Stimulated activated CD4-positive, alpha-beta T cell treated with anti-CD3 and anti-CD28 coated beads, Interleukin-15, amount 100 ng/mL, for 1 hour (primary cell): Measurements from ENCODE around the gene ZBTB47.

ENCODE experiments used
- DNase-seq, 2 donors: peaks; one replicate each; pipeline ENCODE4 v3.0.0-alpha.2; 2020; ENCODE audit warnings: low read depth in 1 of 2, low spot score in 1 of 2

The ZBTB47 gene

GRCh38 chr3:42652611-42653302 is 740 bp upstream of the ZBTB47 start:
- DNase-seq: no peak

DNA sequence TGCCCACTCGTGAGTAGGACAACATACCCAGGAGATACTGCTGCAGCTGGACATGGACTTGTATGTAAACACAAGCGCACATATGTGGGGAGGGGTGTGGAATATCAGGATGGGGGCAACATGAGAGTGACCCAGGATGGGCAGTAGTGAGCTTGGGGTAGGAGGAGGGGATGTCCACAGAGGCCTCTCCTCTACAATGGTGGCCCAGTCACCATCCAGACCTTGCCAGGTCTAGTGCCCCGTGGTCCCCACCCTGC is 266 bp upstream of the ZBTB47 start:
- DNase-seq: no peak

GRCh38 chr3:42654331-42655201 is 1.1 kb downstream of the ZBTB47 start:
- DNase-seq: no peak

GRCh38 chr3:42655331-42655888 is 1.9 kb downstream of the ZBTB47 start:
- DNase-seq: no peak

GRCh38 chr3:42655980-42656679 is 2.6 kb downstream of the ZBTB47 start:
- no peak for DNase-seq

GRCh38 chr3:42656680-42657610 is 3.4 kb downstream of the ZBTB47 start:
- DNase-seq: no peak

DNA sequence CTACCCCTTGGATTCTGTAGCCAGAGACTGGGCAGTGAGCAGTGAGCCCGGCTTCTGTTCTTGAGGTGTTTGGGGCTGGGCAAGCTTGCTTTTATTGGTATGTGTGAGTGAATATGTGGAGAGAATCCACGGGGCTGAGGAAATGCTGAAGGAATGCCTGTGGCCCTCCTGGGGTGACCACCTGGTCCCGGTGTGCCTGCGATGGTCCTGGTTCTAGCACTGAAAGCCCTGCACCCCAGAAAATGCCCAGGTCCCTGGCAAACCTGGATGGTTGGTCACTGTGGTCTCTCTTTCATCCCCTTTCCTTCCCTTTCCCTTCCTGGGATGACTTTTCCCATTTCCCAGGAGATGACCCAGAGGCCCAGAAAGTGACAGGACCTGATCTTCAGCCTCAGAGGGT is 4.2 kb downstream of the ZBTB47 start:
- no peak for DNase-seq

DNA sequence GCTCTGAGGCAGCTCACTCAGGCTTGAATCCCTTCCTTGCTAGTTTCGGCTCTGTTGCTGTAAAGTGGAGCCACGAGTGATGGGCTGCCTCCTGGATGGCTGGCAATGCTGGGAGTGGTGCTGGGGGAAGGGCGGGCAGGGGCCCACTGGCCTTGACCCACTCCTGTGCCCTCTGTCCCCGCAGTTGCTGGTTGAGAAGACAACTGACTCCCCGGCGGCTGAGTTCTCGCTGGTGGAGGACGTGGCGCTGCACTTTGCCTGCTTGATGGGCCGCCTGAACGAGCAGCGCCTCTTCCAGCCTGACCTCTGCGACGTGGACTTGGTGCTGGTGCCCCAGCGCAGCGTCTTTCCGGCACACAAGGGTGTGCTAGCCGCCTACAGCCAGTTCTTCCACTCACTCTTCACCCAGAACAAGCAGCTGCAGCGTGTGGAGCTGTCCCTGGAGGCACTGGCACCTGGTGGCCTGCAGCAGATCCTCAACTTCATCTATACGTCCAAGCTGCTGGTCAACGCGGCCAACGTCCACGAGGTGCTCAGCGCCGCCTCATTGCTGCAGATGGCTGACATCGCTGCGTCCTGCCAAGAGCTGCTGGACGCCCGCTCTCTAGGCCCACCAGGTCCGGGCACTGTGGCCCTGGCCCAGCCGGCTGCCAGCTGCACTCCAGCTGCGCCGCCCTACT is 4.7 kb downstream of the ZBTB47 start:
- no peak for DNase-seq

GRCh38 chr3:42658771-42659390 is 5.4 kb downstream of the ZBTB47 start:
- no peak for DNase-seq

- no peak for DNase-seq
These were observed 6.1 kb downstream of the ZBTB47 start for GRCh38 chr3:42659451-42660130.

GRCh38 chr3:42660131-42660715 is 6.7 kb downstream of the ZBTB47 start:
- no peak for DNase-seq

- DNase-seq: no peak
These were observed 7.4 kb downstream of the ZBTB47 start for GRCh38 chr3:42660898-42661297.

DNA sequence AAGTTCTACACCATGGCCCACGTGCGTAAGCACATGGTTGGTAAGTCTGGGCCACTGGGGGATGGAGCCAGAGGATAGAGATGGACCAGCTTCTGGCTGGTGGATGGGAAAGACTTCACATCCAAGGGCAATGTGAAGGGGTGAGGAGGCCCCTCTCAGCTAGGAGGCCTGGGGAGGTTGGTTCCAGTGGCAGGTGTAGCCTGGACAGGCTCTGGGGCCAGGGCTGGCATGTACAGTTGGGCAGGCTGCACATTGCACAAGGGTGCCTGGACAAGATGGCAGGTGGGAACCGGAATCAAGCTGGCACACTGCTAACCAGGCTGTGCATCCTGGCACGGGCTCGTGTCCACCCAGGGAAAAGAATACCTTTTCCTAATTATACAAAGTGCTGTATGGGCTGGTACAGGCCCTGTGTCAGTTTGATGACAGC is 8.1 kb downstream of the ZBTB47 start:
- DNase-seq: no peak

DNA sequence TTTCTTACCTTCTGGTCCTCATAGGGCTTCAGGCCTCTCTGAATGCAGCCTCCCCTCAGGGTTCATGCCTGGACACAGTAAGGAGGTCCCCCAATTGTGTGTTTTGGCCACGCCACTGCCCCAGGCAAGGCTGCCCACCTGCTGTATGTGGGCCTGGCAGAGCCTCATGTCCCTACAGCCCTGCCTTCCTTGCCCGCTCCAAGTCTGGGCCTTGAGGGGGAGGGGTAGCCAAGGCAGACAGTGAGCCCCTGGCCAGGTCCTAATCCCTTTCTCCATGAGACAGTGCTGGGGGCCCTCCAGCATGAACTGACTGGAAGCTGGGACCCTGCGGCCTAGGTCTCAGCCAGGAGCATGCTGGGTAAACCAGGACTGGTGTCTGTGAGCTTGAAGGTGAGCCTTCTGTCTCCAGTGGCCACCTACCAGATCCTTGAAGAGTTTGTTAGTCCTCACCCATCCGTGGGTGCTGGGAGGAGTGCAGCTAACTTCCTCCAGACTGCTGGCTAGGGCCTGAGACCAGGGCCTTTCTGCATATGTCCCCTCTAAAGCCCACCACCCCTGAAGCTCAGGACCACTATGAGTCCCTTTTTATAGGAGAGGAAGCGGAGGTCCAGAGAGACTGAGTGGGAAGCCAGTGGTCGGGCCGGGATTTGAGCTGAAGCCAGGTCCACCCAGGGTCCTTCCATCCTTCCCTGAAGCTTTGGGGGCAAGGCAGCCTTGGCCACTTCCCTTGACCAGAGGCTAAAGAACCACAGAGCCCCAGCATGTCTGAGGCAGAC is 8.7 kb downstream of the ZBTB47 start:
- no peak for DNase-seq

- DNase-seq: no peak
These were observed 9.5 kb downstream of the ZBTB47 start for GRCh38 chr3:42662813-42663535.

DNA sequence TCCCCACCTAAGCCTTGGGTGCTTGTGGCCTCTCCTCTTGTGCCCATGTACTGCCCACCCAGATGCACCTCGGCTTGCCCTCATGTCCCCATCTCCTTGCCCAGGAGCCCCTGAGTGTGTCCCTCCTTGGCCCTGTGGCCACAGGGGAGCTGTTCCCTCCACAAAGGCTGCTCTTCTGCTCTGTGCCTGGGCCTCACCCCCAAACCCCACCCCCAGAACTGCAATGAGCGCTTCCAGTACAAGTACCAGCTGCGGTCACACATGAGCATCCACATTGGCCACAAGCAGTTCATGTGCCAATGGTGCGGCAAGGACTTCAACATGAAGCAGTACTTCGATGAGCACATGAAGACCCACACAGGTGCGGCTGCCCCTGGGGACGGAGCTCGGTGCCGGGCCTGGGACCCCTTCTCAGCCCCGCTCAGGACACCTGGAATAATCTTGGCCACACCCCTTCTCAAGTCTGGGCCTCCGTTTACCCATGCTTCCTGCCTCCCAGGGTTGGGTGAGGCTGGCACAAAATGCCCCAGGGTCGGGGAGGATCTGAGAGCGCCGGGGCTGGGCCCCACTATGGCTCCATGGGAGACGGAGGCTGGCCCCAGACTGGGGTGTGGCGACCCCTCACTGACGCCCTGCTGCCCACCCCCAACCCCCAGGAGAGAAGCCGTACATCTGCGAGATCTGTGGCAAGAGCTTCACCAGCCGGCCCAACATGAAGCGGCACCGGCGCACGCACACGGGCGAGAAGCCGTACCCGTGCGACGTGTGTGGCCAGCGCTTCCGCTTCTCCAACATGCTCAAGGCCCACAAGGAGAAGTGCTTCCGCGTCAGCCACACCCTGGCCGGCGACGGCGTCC is 10.3 kb downstream of the ZBTB47 start:
- no peak for DNase-seq

DNA sequence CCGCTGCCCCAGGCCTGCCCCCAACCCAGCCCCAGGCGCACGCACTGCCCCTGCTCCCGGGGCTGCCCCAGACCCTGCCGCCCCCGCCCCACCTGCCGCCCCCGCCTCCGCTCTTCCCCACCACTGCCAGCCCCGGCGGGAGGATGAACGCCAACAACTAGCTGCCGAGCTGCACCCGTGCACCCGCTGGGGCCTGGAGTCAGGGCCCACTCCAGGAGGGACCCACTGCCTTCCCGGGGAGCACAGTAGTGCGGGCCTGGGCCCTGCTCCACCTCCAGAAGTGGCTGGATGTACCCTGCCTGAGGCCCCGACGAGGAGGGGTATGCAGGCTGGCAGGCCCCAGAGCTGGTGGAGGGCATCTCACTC is 10.9 kb downstream of the ZBTB47 start:
- DNase-seq: no peak
